Measurements from ENCODE around the gene RLBP1.

GRCh38 chr15:89211678-89212170, 9.7 kb downstream of the RLBP1 start:
- TF ChIP-seq TAF1 (IDR thresholded peaks at IDR 0.05; ENCODE audit: low read depth, low read length) = no peak
- no peak for TF ChIP-seq POLR2AphosphoS5 (IDR thresholded peaks at IDR 0.05; ENCODE audit: low read depth, low read length)
- TF ChIP-seq POLR2A (IDR thresholded peaks at IDR 0.05; ENCODE audit: low read depth, low read length) = no peak
- TF ChIP-seq SPI1 (IDR thresholded peaks at IDR 0.05; ENCODE audit: low read depth, low read length) = no peak

Data from GM12891 (cell line).